GM21576 (cell line): ENCODE data around the gene ASB16.
"Not testable (repeated sequence)": the region's sequence is repeated elsewhere in the genome, so short reads cannot be mapped to it uniquely, and the experiment has no call there.

Experiments used
- ATAC-seq: cut with Tn5 transposase; IDR thresholded peaks from one replicate; pipeline ENCODE4 v1.9.1; 2021; ENCODE audit warnings: mild to moderate bottlenecking, moderate library complexity; ENCODE audit not compliant: unreplicated experiment

ASB16 gene

DNA sequence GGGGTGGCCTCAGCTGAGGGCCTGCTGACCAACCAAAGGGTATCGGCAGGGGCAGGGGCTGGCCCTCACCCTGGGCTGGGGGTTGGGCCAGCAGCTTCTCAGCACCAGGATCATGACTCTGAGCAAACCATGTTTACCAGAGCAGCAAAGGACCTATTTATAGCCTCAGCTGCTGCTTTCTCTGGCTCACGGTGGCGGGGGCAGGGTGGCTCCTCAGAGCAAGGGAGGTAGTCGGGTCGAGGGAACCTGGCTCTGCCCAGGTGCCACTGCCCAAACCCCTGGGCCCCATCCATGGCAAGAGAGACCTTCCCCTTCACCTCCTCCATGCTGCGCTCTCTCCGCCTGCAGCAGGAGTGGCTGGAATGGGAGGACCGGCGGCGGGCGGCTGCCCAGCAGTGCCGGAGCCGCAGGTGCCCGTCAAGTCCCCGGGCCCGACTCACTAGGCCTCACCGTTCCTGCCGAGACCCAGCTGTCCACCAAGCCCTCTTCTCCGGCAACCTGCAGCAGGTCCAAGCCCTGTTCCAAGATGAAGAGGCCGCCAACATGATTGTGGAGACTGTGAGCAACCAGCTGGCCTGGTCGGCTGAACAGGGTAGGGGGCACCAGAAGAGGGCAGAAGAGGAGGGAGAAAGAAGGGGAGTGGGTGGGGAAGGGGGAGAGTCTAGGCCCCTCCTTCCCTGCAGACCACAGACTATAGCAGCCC is at the start of gene ASB16:
Gene ASB16 (plus strand): TSS at position 206 of the 703 bp plus-strand sequence. CDS start 86 bp downstream, at position 292.
- ATAC-seq: no peak

- ATAC-seq: no peak
Measured at GRCh38 chr17:44120851-44121605, 49.5 kb upstream of the ASB16 start.

DNA sequence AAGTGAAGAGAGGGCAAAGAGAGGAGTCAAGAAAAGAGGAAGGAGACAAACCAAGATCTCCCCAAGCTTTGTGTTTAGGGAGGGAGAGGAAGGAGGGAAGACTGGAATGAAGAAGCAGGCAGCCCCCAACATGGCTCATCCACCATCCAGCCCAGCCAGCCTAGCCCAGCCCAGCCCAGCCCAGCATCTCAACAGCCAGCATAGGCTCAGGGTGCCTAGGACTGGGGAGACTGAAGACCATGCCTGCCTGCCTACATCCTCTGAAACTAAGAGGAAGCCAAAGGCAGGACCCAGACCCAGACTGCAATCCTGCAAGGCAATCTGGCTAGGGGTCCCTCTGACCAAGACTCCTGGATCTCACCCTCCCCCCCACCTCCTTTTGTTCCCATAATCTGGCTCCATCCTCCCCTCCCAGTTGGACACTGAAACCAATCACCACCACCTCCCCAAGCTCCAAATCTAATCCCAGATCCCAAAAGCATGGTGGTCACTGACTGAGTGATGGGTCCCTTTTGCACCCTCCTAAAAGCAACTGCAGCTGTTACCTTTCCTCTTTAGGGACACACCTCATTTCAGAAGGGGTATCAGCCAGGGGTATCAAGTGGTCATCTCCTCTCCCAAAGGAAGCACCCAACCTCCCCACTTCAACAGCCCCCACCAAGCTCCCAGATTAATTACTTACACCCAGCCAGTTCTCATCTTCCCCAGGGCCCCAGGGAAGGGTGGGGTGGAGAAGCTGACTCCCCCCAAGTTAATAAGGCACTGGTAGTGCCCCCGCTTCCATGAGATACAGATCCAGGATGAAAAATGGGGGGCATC is 48.3 kb upstream of the ASB16 start:
- no peak for ATAC-seq

DNA sequence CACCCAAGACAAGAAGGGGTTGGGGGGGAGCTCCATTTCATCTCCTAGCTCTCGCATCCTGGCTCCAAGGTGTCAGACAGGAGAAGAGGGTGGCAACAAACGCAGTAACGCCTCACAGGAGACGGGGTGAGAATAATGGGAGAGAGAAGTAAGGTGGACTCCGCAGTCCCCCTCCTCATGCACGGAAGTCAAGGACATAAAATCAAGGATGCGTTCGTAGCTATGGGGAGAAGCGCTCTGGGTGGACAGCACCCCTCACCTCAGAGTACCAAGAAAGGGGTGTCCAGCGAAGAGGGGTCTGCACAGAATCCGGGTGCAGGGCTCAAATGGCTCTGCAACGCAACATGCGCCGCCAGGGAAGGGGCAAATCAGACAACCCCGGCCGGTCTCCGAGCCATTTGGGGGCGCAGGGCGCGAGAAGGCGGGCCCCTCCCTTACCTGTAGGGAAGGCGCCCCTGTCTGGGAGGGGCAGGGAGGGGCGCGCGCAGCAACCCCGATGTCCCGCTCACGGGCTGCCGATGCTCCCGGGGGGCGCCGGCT is 47.6 kb upstream of the ASB16 start:
- ATAC-seq: peak; percentile 17

GRCh38 chr17:44123356-44124117 is 47.0 kb upstream of the ASB16 start, which contains the start of gene HDAC5:
Gene HDAC5, minus strand, starts transcription at chr17:44123641. Its CDS starts 6,126 bp downstream, at chr17:44117515.
- ATAC-seq: peak; percentile 83

DNA sequence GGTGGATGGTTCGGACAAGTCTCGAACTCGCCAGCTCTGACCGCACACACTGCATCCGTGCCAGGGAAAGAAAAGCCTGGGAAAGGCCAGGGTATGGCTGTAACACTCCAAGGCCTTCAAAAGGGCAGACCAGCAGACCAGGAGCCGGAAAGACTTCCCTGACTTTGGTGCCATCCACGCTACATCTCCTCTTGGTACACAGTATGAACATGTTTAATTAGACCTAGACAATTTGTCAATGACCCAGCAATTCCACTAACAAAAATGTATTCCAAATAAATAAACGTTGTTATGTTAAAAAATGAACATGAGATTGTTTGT is 46.4 kb upstream of the ASB16 start:
- ATAC-seq: no peak

DNA sequence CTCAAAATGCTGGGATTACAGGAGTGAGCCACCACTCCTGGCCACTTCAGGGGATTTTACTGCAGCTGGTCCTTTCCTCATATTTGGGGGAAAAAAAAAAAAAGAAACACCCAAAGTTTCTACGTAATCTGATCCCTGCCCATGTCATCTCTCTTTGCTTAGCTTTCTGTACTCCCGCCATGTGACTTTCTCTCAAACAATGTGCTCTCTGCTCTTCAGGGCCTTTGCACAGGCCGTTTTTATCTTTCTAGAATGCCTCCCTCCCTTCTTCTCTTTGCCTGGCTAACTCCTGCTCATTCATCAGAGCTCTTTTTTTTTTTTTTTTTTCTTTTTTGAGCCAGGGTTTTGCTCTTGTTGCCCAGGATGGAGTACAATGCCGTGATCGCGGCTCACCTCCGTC is 42.1 kb upstream of the ASB16 start:
- no peak for ATAC-seq

DNA sequence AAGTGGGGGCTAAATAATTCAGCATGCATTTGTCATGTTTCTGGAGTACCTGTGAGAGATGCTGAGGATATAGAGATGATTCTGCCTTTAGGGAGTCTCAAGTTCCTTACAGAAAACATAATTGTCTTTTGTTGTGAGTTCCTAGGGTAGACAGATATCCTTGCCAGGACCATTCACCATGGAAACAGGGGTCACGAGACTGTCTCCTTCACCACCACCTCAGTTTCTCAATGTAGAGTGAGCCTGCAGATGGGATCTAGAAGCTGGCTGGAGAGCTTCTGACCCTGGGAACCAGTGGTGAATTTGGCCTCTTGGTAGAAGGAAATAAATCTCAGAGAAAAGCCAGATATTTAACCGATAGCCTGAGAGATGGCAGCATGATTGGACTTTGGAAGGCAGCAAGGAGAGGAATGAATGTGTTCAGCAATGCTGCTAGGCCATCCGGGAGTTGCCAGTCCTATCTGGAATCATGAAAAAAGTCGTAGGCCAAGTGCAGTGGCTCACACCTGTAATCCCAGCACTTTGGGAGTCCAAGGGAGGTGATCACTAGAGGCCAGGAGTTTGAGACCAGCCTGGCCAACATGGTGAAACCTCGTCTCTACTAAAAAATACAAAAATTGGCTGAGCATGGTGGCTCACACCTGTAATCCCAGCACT is 39.7 kb upstream of the ASB16 start:
- ATAC-seq: no peak

DNA sequence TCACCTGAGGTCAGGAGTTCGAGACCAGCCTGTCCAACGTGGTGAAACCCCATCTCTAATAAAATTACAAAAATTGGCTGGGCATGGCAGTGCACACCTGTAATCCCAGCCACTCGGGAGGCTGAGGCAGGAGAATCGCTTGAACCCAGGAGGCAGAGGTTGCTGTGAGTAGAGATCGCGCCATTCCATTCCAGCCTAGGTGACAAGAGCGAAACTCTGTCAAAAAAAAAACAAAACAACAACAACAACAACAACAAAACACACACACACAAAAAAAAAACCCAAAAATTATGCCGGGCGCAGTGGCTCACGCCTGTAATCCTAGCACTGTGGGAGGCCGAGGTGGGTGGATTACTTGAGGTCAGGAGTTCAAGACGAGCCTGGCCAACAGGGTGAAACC is 39.1 kb upstream of the ASB16 start:
- ATAC-seq: not testable (repeated sequence)

DNA sequence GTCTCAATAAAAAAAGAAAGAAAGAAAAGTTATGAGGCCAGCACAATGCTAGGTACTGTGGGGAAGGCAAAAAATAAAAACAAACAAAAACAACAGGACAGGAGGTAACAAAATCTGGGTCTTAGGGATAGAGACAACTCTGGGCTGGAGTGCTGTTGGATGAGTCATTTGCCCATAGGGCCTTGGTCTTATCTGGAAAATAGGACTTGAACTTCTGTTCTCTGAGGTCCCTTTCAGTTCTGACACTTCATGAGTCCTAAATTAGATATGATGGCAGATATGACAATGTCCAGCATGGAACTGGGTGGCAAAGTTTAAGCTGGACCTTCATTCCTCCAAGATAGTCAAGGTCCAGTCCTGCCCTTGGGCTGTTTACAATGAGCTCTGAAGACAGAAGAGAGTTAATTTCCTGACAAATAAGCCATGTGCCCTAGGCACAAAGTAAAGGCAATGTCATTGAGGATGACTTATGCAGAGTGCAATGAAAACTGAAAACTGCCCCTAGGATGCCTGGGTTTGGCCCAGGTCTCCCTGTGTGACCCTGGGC is 38.2 kb upstream of the ASB16 start:
- no peak for ATAC-seq

DNA sequence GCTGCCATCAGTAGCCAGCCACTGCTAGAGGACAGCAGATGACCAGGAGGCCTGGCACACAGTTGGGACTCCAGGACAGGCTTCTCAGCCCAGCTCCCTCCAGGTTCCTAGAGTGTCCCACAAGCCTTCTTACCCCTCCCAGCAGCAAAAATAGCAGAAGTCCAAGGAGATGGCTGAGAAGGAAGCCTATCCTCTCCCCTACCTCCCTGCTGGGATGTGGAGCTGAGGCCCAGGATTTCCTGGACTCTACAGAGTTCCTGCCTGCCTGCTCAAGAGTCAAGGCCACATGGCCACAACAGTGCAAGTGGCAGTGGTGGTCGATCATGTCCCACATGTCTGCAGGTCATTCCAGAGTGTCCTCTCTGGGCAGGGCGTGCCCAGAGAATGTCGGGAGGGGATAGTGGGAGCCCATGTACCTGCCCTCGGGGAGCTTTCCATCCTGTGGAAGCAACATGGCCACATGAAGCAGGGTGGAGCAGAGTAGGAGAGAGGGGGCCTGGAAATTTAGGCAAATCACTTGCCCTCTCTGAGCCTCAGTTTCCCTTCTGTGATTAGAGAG is 36.5 kb upstream of the ASB16 start:
- ATAC-seq: no peak

- ATAC-seq: no peak
Measured at GRCh38 chr17:44134752-44135568, 35.5 kb upstream of the ASB16 start.

DNA sequence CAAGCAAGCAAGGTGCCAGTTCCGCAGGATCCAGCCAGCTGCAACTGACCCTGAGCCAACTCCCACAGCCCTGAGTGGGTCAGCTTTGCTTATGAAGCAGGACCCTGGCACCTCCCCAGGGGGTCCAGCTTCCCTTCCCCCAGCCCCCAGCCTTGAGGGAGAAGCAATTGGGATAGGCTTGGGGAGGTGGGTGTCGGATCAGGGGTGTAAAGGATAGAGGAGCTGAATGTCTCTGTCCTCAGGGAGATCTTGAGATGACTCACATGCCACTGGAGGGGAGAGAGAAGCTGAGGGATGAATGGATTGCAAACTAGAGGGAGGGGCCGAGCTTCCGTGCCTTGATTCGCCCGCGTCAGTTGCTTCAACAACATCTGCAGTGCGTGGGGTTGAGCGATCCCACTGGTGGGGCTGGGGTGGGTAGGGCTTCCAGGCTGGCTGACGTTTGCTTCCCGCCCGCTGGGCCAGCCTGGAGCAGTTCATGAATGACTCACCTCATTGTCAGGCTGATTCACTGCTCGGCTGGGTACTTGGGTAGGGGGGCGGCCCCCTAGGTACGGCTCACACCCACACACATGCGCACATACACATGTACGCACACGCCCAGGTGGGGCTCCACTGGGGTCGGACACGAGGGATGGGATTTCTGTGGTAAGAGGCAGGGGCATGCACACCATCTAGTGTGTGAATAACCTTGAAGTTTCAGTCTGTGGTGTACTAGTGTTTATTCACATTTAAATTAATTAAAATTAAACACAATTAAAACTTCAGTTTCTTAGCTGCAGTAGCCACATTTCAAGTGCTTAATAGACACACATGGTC is 32.4 kb upstream of the ASB16 start:
- ATAC-seq: no peak

- ATAC-seq: not testable (repeated sequence)
Measured at GRCh38 chr17:44143921-44144320, 26.6 kb upstream of the ASB16 start.

GRCh38 chr17:44144966-44145739 is 25.4 kb upstream of the ASB16 start:
- no peak for ATAC-seq

GRCh38 chr17:44146375-44147346 is 23.8 kb upstream of the ASB16 start:
- no peak for ATAC-seq
